ENCODE measurements around the gene TRAPPC5.

Gene TRAPPC5

GRCh38 chr19:7646426-7646700, 34.3 kb upstream of the TRAPPC5 start:
- no peak for DNase-seq

- DNase-seq, result no peak
Measured at GRCh38 chr19:7647156-7647555, 33.5 kb upstream of the TRAPPC5 start.

GRCh38 chr19:7648265-7649014, 32.2 kb upstream of the TRAPPC5 start:
- DNase-seq, result no peak

- DNase-seq, result no peak
Measured at GRCh38 chr19:7650148-7650547, 30.5 kb upstream of the TRAPPC5 start.

GRCh38 chr19:7652061-7652641, 28.5 kb upstream of the TRAPPC5 start:
- peak; percentile 87 for DNase-seq

GRCh38 chr19:7654401-7654800, 26.2 kb upstream of the TRAPPC5 start:
- DNase-seq, result no peak

- no peak for DNase-seq
Measured at GRCh38 chr19:7655581-7655980, 25.1 kb upstream of the TRAPPC5 start.

GRCh38 chr19:7657131-7657751, 23.4 kb upstream of the TRAPPC5 start:
- no peak for DNase-seq

- DNase-seq, result peak; percentile 23
Measured at GRCh38 chr19:7658219-7658686, 22.4 kb upstream of the TRAPPC5 start.

- DNase-seq, result no peak
Measured at GRCh38 chr19:7661744-7662538, 18.7 kb upstream of the TRAPPC5 start.

GRCh38 chr19:7662657-7663056, 18.0 kb upstream of the TRAPPC5 start:
- no peak for DNase-seq

- DNase-seq, result no peak
Measured at GRCh38 chr19:7663706-7664105, 16.9 kb upstream of the TRAPPC5 start.

- no peak for DNase-seq
Measured at GRCh38 chr19:7665076-7665475, 15.6 kb upstream of the TRAPPC5 start.

- no peak for DNase-seq
Measured at GRCh38 chr19:7668842-7669241, 11.8 kb upstream of the TRAPPC5 start, which contains the start of gene RETN. Gene RETN, plus strand, starts transcription at chr19:7669049. Its CDS starts 278 bp downstream, at chr19:7669327.

- DNase-seq, result no peak
Measured at GRCh38 chr19:7669641-7670040, 11.0 kb upstream of the TRAPPC5 start.

GRCh38 chr19:7670150-7670783, 10.4 kb upstream of the TRAPPC5 start:
- no peak for DNase-seq

- DNase-seq, result no peak
Measured at GRCh38 chr19:7670790-7671189, 9.8 kb upstream of the TRAPPC5 start.

- DNase-seq, result no peak
Measured at GRCh38 chr19:7672522-7672921, 8.1 kb upstream of the TRAPPC5 start.

GRCh38 chr19:7674010-7675005, 6.3 kb upstream of the TRAPPC5 start:
- no peak for DNase-seq

- no peak for DNase-seq
Measured at GRCh38 chr19:7676376-7676775, 4.3 kb upstream of the TRAPPC5 start.

- DNase-seq, result no peak
Measured at GRCh38 chr19:7676854-7677253, 3.8 kb upstream of the TRAPPC5 start, which contains the start of gene MCEMP1. Gene MCEMP1, plus strand, starts transcription at chr19:7677090. Its CDS starts 31 bp downstream, at chr19:7677121.

All from activated CD4-positive, alpha-beta T cell treated with anti-CD3 and anti-CD28 coated beads, Interleukin-2, amount 50 U/mL, for 1 hour (primary cell).